ACC112 (cell line): ENCODE results near the gene NEK6.

Source experiments
- H2AFZ ChIP-seq: fragments of 200-600 bp; sonication (generic); one replicate; pipeline ENCODE4 v1.6.0; 2017; ENCODE audit warnings: antibody characterized with exemption, low read length; ENCODE audit not compliant: unreplicated experiment
- H3K27ac ChIP-seq: fragments of 200-600 bp; sonication (generic); 2 replicates; pipeline ENCODE4 v1.5.1; 2014; ENCODE audit warnings: low read depth, mild to moderate bottlenecking, antibody characterized with exemption, low read length, moderate library complexity
- H3K27me3 ChIP-seq: fragments of 200-600 bp; sonication (generic); 2 replicates; pipeline ENCODE4 v1.6.1; 2014; ENCODE audit warnings: mild to moderate bottlenecking, antibody characterized with exemption, low read length, moderate library complexity, mixed read lengths; ENCODE audit not compliant: insufficient read depth
- H3K36me3 ChIP-seq: fragments of 200-600 bp; sonication (generic); 2 replicates; pipeline ENCODE4 v1.6.1; 2016; ENCODE audit warnings: mild to moderate bottlenecking, antibody characterized with exemption, low read length, moderate library complexity, mixed read lengths; ENCODE audit not compliant: insufficient read depth
- H3K4me1 ChIP-seq: fragments of 200-600 bp; sonication (generic); one replicate; pipeline ENCODE4 v1.6.1; 2016; ENCODE audit warnings: low read length, mixed read lengths; ENCODE audit not compliant: insufficient read depth, unreplicated experiment, control insufficient read depth
- H3K4me3 ChIP-seq: fragments of 200-600 bp; sonication (generic); 2 replicates; pipeline ENCODE4 v1.5.1; 2014; ENCODE audit warnings: mild to moderate bottlenecking, low read depth, low read length
- H3K79me2 ChIP-seq: fragments of 200-600 bp; sonication (generic); one replicate; pipeline ENCODE4 v1.6.0; 2016; ENCODE audit warnings: low read length; ENCODE audit not compliant: control insufficient read depth, unreplicated experiment, insufficient read depth

The NEK6 gene

GRCh38 chr9:124262649-124262972, 4.9 kb downstream of the NEK6 start:
- Histone ChIP-seq H3K4me1 (peaks cover 72% of the 10 kb centered on the region), H3K36me3 (no peaks in the 10 kb centered on the region; the same call in 1 of the 2 replicates), H3K79me2 (peaks cover 95% of the 10 kb centered on the region), H3K27me3 (no peaks in the 10 kb centered on the region), H2AFZ (no peak overlapping the region), H3K27ac (peak overlapping the region; percentile 99), H3K4me3 (peak overlapping the region; percentile 76)

GRCh38 chr9:124263213-124263612, 5.5 kb downstream of the NEK6 start:
- no peak overlapping the region for H2AFZ ChIP-seq
- peaks cover 78% of the 10 kb centered on the region for H3K4me1 ChIP-seq
- H3K36me3 ChIP-seq, result no peaks in the 10 kb centered on the region; the same call in 1 of the 2 replicates
- H3K4me3 ChIP-seq, result peak overlapping the region; percentile 76
- H3K79me2 ChIP-seq, result peaks cover 99% of the 10 kb centered on the region
- H3K27me3 ChIP-seq, result no peaks in the 10 kb centered on the region
- H3K27ac ChIP-seq, result peak overlapping the region; percentile 99; the same call in 1 of the 2 replicates

GRCh38 chr9:124263800-124264426, 6.2 kb downstream of the NEK6 start:
- Histone ChIP-seq H3K79me2 (peaks cover 99% of the 10 kb centered on the region), H3K4me1 (peaks cover 85% of the 10 kb centered on the region), H3K27me3 (no peaks in the 10 kb centered on the region), H3K36me3 (no peaks in the 10 kb centered on the region; the same call in 1 of the 2 replicates), H3K27ac (peak overlapping the region; percentile 99), H2AFZ (no peak overlapping the region), H3K4me3 (peak overlapping the region; percentile 76; the same call in 1 of the 2 replicates)

GRCh38 chr9:124264823-124265233, 7.1 kb downstream of the NEK6 start:
- H3K27me3 ChIP-seq, result no peaks in the 10 kb centered on the region
- peaks cover 90% of the 10 kb centered on the region for H3K4me1 ChIP-seq
- no peaks in the 10 kb centered on the region; the same call in 1 of the 2 replicates for H3K36me3 ChIP-seq
- H3K27ac ChIP-seq, result peak overlapping the region; percentile 99
- peaks cover 99% of the 10 kb centered on the region for H3K79me2 ChIP-seq
- H2AFZ ChIP-seq, result no peak overlapping the region
- H3K4me3 ChIP-seq, result no peak overlapping the region

GRCh38 chr9:124265551-124265950, 7.8 kb downstream of the NEK6 start:
- peak overlapping the region; percentile 99 for H3K27ac ChIP-seq
- peaks cover 99% of the 10 kb centered on the region for H3K79me2 ChIP-seq
- peaks cover 92% of the 10 kb centered on the region for H3K4me1 ChIP-seq
- no peak overlapping the region for H2AFZ ChIP-seq
- H3K36me3 ChIP-seq, result no peaks in the 10 kb centered on the region; the same call in 1 of the 2 replicates
- H3K27me3 ChIP-seq, result no peaks in the 10 kb centered on the region
- H3K4me3 ChIP-seq, result no peak overlapping the region

- Histone ChIP-seq H3K4me3 (peak overlapping the region; percentile 64; the same call in 1 of the 2 replicates), H3K27me3 (no peaks in the 10 kb centered on the region), H3K79me2 (peaks cover 99% of the 10 kb centered on the region), H2AFZ (no peak overlapping the region), H3K36me3 (no peaks in the 10 kb centered on the region; the same call in 1 of the 2 replicates), H3K27ac (peak overlapping the region; percentile 99), H3K4me1 (peaks cover 93% of the 10 kb centered on the region)
These were observed 8.5 kb downstream of the NEK6 start for GRCh38 chr9:124266139-124266825.

- no peaks in the 10 kb centered on the region for H3K27me3 ChIP-seq
- peak overlapping the region; percentile 39 for H2AFZ ChIP-seq
- peak overlapping the region; percentile 64 for H3K4me3 ChIP-seq
- H3K4me1 ChIP-seq, result peaks cover 94% of the 10 kb centered on the region
- H3K36me3 ChIP-seq, result no peaks in the 10 kb centered on the region; the same call in 1 of the 2 replicates
- H3K27ac ChIP-seq, result peak overlapping the region; percentile 99
- H3K79me2 ChIP-seq, result peaks cover 99% of the 10 kb centered on the region
These were observed 9.1 kb downstream of the NEK6 start for GRCh38 chr9:124266826-124267201.

- H3K27ac ChIP-seq, result peak overlapping the region; percentile 99
- H3K4me1 ChIP-seq, result peaks cover 94% of the 10 kb centered on the region
- peaks cover 99% of the 10 kb centered on the region for H3K79me2 ChIP-seq
- H2AFZ ChIP-seq, result peak overlapping the region; percentile 39
- no peaks in the 10 kb centered on the region; the same call in 1 of the 2 replicates for H3K36me3 ChIP-seq
- H3K4me3 ChIP-seq, result peak overlapping the region; percentile 64
- no peaks in the 10 kb centered on the region for H3K27me3 ChIP-seq
These were observed 9.6 kb downstream of the NEK6 start for GRCh38 chr9:124267271-124267807.

- Histone ChIP-seq H3K36me3 (no peaks in the 10 kb centered on the region; the same call in 1 of the 2 replicates), H3K4me3 (no peak overlapping the region), H3K4me1 (peaks cover 87% of the 10 kb centered on the region), H3K79me2 (peaks cover 99% of the 10 kb centered on the region), H2AFZ (no peak overlapping the region), H3K27me3 (no peaks in the 10 kb centered on the region), H3K27ac (peak overlapping the region; percentile 99)
These were observed 10.5 kb downstream of the NEK6 start for GRCh38 chr9:124268248-124268647.

- H3K4me3 ChIP-seq, result no peak overlapping the region
- H3K27me3 ChIP-seq, result no peaks in the 10 kb centered on the region
- H3K36me3 ChIP-seq, result no peaks in the 10 kb centered on the region; the same call in 1 of the 2 replicates
- H3K79me2 ChIP-seq, result peaks cover 99% of the 10 kb centered on the region
- H3K27ac ChIP-seq, result peak overlapping the region; percentile 99
- H3K4me1 ChIP-seq, result peaks cover 83% of the 10 kb centered on the region
- no peak overlapping the region for H2AFZ ChIP-seq
These were observed 10.9 kb downstream of the NEK6 start for GRCh38 chr9:124268661-124269060.
